ENCODE results near the gene PRORP.

- no peak for TF ChIP-seq GATA2 (IDR thresholded peaks at IDR 0.05; ENCODE audit: low read depth, low read length)
- no peak for TF ChIP-seq GATA3 (IDR thresholded peaks at IDR 0.05; ENCODE audit: low read depth, low read length)
Measured at GRCh38 chr14:35121026-35121886, 1.1 kb upstream of the PRORP start.

Data from SH-SY5Y (cell line).